GM10266 (cell line): ENCODE measurements around the gene EPHB2.

Source experiments
- DNase-seq: peaks from one replicate; pipeline ENCODE4 v3.0.0; 2012; ENCODE audit errors: extremely low spot score
- TF ChIP-seq, protein P1 (sequence below): IDR thresholded peaks from 2 replicates; pipeline ENCODE4 v1.5.1; 2012; ENCODE audit warnings: mild to moderate bottlenecking, low read depth; ENCODE audit not compliant: control insufficient read depth, insufficient read depth; ENCODE audit errors: missing control alignments

Gene EPHB2

GRCh38 chr1:22681556-22682276 lies 28.9 kb upstream of the EPHB2 start:
- DNase-seq: no peak

DNA sequence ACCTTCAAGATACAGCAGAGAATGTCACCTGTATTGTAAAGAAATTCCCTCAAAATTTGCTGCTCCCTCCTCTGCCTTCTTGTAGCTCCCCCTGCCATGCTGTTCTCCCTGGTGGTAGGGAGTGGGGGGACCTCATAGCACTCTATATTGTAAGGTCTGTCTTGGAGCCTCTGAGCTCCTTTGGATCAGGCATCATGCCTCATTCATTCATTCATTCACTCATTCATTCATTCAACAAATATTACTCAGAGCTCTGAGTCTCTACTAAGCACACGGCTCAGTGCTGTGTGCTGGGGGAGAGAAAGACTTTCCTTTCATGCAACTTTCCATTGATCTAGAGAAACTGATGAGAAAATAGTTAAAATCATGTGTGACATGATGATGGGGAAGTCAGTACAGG lies 27.1 kb upstream of the EPHB2 start:
- DNase-seq: no peak
- TF ChIP-seq, protein P1, sequence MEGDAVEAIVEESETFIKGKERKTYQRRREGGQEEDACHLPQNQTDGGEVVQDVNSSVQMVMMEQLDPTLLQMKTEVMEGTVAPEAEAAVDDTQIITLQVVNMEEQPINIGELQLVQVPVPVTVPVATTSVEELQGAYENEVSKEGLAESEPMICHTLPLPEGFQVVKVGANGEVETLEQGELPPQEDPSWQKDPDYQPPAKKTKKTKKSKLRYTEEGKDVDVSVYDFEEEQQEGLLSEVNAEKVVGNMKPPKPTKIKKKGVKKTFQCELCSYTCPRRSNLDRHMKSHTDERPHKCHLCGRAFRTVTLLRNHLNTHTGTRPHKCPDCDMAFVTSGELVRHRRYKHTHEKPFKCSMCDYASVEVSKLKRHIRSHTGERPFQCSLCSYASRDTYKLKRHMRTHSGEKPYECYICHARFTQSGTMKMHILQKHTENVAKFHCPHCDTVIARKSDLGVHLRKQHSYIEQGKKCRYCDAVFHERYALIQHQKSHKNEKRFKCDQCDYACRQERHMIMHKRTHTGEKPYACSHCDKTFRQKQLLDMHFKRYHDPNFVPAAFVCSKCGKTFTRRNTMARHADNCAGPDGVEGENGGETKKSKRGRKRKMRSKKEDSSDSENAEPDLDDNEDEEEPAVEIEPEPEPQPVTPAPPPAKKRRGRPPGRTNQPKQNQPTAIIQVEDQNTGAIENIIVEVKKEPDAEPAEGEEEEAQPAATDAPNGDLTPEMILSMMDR: no peak

More at GRCh38 chr1:22681556-22682276, 28.9 kb upstream of the EPHB2 start:
- TF ChIP-seq, protein P1: no peak

DNA sequence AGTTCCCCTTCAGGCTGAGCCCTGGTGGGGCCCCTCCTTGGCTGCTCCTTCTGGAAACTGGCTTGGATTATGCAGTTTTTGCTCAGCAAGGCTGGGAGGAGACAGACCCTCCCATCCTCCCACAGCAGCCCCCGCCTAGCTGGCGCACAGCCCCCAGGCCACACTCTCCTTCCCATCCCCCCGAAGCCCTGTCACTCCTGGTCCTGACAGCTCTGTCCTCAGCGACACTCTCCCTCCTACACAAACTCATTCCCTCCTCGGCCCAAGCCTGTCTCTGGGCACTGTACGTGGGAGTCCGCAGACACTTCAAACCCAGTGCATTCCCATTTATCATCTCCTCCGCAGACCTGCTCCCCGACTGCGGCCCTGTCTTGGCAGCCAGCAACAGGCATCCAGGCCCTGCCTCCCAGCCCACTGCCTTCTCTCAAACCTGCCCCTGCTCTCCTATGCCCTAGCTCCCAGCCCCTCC lies 25.0 kb upstream of the EPHB2 start:
- no peak for DNase-seq
- TF ChIP-seq, protein P1: no peak

DNA sequence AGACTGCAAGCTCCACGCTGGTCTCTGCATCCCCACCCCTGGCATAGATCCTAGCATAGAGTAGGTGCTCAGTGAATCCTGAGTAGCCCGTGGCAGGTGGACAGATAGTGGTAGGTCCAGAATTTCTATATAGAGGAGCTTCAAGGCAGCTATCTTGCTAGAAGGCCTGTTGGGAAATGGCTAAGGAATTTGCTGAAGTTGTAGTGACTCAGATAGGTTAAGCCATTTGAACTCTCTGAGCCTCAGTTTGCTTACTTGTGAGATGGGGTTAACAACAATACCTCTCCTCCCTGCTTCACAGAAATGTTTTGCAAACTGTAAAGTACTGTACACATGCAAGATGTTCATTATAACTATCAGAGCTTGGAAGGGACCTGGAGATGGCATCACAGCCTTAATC lies 23.4 kb upstream of the EPHB2 start:
- TF ChIP-seq, protein P1: no peak
- no peak for DNase-seq

GRCh38 chr1:22688466-22688865 lies 22.2 kb upstream of the EPHB2 start:
- TF ChIP-seq, protein P1: no peak
- DNase-seq: no peak

- TF ChIP-seq, protein P1: no peak
- no peak for DNase-seq
Measured at GRCh38 chr1:22689505-22689904, 21.1 kb upstream of the EPHB2 start.

DNA sequence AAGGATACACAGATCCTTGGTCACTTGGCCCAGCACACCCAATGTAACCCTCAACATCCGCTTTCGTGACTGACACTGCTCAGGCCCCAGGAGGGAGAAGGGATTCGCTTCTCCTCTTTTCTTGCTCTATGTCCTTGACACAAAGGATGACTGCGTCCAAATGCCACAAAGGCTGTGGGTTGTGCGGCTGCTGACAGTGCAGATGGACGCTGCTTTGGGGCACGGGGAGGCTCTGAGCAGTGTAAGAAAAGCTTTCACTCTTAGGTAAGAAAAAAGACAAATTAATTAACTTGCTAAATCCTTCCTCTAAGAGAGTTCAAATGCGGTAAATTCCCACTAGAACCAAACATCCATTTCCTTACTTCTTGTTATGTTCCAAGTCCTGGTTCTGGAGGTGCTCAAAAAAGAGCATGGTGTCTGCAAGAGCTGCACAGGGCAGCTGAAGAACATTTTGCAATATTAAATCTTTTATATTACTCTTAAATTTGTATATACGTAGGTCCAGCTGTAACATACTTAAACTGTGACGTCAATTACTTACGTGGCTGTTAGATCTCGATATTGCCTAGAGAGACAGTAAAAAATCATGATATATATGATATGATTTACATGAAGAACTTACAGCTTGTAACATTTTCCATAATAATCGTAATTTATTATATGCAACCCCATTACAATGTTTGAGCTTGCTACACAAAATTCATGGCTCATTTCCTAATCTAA lies 19.4 kb upstream of the EPHB2 start:
- no peak for DNase-seq
- TF ChIP-seq, protein P1: no peak
